GM18868 (cell line): ENCODE measurements around the gene WFDC5.
"Not testable (repeated sequence)": the region's sequence is repeated elsewhere in the genome, so short reads cannot be mapped to it uniquely, and the experiment has no call there.

Source experiments
- ATAC-seq: cut with Tn5 transposase; IDR thresholded peaks from one replicate; pipeline ENCODE4 v1.9.1; 2021; ENCODE audit warnings: mild to moderate bottlenecking, moderate library complexity; ENCODE audit not compliant: unreplicated experiment

The WFDC5 gene, protein sequence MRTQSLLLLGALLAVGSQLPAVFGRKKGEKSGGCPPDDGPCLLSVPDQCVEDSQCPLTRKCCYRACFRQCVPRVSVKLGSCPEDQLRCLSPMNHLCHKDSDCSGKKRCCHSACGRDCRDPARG

DNA sequence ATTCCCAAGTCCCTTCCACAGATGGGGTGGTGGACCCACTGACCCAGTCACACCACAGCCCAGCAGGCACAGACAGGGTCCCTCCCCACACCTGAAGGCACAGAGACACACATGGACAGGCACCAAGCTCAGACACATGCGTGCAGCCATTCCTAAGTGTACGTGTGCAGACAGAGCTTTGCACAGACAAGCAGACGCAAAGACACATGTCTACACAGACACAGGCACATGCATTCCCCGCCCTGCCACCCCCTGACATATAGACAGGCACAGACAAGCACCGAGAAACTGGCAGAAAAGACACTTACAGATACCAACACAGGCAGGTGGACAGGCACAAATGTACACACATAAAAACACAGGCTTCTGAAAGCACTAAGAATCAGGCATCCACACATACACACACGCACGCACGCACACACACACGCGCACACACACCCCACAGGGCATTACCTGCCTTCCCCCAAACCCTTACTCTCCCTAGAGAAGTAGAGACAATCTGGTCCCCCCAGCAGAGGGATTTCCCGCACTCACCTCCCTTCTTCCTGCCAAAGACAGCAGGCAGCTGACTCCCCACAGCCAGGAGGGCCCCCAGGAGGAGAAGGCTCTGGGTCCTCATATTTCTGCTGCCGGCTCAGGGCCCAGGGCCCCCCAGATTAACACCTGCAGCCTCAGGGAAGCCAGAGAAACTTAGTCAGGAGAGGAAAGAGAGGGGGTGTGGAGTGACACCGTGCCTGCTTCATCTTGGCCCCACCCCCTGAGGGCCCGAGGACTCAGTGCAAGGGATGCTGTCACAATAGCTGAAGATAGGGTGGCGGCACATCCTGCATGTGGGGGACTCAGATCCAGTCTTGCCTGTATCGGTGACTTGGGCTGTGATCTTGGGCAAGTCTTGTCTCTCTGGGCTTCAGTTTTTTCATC, at the start of gene WFDC5:
Gene WFDC5, minus strand, starts transcription at position 710 of the 921 bp plus-strand sequence. Its CDS starts 91 bp downstream, at position 619.
- ATAC-seq: no peak

DNA sequence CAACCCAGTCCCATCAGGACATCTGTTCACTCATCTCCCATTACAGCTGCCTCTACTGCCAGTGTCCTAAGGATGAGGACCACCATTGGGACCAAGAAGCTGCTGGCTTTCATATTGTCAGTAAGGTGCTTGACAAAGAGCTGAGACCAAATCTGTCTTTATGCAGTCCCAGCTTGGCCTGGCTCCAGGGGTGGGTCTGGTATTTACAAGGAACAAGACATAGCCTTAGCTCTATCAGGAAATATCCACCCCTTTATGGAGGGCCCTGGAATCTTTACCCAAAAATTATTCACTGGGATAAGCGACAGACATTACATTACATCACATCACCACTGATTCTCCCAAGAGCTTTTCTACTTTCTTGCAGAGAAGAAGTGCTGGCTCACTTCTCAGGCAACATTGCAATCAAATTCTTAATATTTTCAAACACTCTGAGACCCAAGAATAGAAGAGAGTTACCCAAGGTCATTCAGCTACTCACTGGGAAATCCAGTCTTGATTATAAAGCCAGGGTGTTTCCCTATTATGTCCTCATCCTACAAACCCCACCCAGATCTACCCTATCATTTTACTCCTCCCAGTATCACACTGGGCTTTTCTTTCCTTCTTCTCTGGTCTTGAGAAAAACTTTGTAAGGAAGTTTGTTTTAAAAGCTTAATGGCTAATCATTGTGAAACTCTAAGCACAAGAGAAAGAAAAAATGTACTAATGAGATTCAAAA, 48.3 kb upstream of the WFDC5 start:
- ATAC-seq: no peak

DNA sequence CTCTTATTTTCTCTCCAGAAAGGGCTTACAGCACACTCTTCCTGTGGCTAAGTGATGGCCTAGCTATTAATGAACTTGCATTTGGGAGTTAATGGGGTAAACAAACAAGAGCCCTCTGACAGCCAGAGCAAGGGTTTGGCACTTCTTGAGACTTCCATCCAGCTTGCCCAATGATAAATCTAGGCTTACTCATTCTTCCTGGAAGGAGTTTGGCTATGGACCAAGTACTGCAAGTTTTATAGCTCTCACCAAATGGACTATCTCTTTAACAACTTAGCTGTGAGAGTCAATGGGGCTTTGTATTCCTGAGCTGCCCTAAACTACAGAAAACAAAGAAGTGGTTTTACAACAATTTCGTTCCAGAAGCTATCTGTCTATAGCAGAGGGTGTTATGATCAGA, 43.0 kb upstream of the WFDC5 start:
- no peak for ATAC-seq

DNA sequence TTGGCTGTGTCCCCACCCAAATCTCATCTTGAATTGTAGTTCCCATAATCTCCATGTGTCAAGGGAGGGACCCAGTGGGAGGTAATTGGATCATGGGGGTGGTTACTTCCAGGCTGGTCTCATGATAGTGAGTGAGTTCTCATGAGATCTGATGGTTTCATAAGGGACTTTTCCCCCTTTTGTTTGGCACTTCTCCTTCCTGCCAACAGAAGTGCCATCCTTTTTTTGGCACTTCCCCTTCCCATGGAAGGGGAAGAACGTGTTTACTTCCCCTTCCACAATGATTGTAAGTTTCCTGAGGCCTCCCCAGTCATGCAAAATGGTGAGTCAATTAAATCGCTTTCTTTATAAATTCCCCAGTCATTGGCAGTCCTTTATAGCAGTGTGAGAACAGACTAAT, 41.7 kb upstream of the WFDC5 start:
- ATAC-seq: no peak

DNA sequence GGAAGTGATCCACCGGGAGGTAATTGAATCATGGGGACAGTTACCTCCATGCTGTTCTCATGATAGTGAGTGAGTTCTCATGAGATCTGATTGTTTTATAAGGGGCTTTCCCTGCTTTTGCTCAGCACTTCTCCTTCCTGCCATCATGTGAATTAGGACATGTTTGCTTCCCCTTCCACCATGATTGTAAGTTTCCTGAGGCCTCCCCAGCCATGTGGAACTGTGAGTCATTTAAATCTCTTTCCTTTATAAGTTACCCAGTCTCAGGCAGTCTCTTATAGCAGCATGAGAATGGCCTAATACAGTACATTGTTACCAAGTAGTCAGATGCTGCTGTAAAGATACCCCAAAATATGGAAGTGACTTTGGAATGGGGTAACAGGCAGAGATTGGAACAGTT, 39.8 kb upstream of the WFDC5 start:
- not testable (repeated sequence) for ATAC-seq

DNA sequence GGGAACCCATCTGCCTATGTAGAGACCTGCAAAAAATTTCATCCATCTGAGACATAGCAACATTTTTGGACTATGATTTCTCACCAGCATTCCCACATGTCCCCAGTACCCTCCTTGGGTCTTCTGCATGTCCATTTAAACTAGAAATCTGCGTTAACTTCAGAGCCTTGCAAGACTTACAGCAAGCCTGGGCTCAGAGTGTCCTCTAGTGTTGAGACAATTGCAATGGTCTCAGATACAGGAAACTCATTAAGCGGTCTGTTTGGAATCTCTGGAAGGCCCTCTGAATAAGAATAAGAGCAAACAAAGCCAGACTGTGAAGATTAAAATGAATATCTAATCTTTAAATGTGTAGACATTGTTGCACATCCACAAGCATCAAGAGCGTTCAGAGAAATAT, 39.2 kb upstream of the WFDC5 start:
- ATAC-seq: no peak

DNA sequence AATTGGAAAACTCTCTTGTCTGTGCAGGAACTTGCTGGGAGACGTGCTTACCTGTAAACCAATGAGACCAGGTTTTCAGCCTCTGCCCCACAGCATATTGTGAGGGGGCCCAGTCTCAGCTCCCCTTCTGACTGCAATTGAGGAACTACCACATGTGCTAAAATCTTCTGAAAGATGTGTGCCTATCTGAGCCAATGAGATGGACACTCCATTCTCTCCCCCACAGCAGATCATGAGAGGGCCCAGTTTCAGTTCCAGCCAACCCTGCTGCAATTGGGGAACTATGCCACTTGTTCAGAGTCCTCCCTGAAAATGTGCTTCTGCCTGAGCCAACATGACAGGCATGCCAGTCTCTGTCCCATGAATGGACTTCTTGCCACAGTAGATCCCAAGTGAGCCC, 38.8 kb upstream of the WFDC5 start:
- no peak for ATAC-seq

DNA sequence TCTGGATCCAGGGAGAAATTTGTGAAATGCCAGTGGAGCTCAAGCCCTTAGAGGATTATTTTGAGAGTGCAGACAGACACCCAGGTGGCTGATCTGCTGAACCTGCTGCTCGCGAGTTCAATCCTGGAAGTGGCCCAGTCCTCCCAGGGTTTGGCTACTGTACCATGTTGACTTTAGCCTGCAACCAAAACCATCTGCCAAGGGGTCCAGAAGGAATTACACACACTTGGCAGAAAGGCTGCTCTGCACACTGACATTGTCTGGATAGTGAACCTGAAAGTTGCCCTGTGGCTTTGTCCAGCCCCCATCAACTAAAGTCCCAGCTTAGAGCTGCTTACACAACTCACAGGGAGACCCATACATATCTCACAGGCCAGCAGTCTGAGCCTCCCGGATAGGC, 38.2 kb upstream of the WFDC5 start:
- ATAC-seq: no peak

DNA sequence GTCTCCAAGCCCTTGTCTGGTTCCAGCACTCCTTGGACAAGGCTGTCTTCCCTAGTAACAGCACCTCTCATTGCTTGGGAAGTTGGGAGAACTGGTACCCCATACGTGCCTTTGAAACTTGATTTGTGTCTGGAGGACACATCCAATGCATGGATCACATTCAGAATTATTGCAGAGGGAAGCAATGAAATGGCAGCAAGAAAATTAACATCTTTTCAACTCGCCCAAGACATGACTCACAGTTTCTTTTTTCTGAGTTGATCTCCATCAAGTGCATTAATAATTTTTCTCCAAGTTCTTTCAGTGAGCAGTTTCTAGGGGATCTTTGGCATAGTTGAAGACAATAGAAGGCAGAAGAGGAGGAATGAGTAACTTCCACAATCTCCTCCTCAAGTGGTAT, 37.4 kb upstream of the WFDC5 start:
- no peak for ATAC-seq

DNA sequence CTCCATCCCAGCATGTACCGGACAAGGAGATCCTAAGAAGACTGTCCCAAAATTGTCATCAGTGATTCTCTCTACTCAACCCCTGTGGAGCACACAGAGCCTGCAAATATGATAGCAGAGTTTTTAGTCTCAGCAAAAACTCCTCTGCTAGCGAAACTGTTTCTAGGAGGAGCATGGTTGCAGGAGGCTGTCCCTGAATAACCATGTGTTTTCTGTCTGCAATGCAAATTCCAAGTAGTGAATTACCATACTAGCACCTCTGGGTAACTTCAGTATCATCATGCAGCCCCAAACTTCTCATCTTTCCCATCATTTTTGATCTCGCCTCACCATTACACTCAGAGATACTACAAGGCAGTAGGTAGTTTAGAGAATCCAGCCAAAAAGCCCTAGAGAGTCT, 34.1 kb upstream of the WFDC5 start:
- no peak for ATAC-seq

DNA sequence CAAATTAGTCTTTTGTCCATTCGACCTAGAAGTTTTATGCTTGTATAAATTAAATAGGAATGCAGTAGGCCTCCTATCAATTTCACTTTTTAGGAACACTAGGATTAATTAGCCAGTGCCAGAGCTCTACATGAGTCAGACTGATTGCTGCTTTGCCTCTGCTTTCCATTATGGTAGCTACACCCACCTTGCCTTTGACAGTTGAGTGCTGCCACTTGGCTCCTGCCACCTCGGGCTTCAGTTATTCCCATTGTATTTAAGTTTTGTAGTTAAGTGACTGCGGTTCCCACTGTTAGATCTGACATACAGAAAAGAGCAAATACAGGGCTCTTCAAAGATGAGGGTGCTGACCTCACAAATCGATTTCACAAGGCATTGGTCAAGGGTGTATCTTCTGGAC, 25.9 kb upstream of the WFDC5 start:
- ATAC-seq: no peak

DNA sequence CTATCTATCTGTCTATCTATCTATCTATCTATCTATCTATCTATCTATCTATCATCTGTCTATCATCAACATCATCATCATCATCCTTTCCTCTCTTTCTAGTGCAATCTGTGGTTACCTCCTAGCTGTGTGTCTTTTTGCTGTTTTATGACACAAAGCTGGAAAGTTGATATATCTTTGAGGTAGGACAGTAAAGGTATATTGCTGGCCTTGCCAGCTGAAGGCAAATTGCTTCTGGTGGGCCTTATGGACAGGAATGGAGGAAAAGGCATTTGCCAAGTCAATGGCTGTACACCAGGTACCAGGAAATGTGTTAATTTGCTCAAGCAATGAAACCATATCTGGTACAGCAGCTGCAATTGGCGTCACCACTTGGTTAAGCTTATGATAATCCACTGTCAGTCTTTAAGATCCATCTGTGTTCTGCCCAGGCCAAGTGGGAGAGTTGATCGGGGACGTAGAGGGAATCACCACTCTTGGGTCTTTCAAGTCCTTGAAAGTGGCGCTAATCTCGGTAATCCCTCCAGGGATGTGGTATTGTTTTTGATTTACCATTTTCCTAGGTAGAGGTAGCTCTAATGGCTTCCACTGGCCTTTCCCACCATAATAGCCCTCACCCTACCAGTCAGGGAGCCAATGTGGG, 24.9 kb upstream of the WFDC5 start:
- ATAC-seq: not testable (repeated sequence)

DNA sequence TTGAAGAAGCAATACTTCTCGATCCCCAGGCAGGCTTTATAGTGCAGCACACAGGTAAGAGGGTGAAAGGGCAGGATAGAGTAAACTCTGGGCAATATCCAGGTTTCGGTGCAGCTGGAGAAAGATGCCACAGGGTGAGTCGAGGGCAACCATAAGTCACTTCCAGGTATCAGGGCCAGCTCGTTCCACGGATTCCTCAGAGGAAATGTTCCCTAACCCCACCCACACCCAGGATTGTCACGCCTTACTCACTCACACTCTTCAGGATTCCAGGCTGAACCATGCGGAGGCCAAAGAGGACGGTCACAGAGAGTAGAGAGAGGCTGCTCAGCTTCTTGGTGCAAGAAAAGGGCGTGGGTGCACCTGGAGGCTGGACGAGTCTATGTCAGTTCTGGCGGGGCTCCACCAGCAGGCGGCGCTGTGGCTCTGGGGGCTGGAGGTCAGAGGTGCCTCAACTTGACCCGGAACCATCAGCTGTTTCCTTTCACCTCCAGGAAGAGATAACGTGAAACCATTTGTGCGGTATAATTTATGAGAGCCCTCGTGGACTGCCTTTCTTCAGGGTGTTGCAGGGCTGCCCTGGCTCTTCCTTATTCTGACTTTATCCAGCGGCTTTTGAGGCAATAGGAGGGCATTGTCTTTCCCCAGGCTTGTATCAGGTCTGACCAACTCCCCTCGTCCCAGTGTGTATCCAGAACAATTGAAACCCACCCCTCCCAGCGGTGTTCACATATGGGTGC, 23.8 kb upstream of the WFDC5 start:
- no peak for ATAC-seq

DNA sequence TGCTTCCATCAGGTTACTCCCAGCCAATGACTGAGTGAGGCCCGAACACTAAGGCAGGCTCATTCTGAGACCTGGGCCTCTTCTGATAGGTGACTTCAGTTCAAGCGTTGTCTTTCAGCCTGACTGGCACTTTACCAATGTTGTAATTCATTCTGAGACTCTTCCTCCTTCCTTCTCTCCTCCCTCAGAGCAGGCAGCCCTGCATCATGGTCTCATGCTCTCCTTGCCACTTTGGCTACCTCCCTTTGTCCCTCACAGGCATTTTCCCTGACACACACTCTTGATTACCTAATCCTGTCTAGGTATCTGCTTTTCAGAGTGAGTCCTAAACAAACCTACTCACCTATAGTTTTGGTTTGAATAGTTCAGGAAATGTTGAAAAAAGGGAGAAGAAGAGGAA, 21.9 kb upstream of the WFDC5 start:
- ATAC-seq: no peak

DNA sequence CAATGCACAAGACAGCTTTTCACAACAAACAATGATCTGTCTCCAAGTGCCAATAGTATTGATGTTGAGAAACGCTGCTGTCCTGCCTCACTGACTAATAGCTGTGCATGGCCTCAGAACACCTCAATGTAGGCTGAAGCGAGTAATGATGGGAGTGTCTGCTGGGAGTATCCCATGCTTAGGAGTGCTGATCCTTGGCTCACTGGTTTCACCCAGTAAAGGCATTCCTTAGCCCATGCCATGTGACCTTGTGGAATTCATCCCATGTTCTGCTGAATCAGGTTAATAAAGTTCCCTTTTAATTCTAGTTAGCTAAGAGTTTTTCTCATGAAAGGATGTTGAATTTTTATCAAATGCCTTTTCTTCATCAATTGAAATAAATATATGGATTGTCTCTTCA, 13.1 kb upstream of the WFDC5 start:
- no peak for ATAC-seq

DNA sequence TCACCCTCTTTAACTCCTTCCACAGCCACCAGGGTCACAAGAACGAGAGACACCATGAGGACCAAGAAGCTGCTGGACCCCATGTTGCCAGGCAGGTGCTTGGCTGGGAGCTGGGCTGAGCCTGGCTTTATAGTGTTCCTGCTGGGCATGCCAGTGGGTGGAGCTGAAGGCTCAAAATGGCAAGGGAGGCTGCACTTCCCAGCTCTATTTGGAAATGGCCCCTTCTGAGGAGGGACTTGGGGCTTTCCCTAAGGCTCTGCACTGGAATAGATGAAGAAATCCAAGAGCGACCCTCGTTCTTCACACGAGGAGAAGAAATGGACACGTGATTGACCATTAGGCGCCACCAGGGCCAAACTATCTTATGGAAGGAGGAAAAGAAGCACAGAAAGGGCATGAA, 9.4 kb upstream of the WFDC5 start, which contains the start of gene WFDC12:
Gene WFDC12, minus strand, starts transcription at position 101 of the 400 bp plus-strand sequence. Its CDS starts 18 bp downstream, at position 83.
- no peak for ATAC-seq

DNA sequence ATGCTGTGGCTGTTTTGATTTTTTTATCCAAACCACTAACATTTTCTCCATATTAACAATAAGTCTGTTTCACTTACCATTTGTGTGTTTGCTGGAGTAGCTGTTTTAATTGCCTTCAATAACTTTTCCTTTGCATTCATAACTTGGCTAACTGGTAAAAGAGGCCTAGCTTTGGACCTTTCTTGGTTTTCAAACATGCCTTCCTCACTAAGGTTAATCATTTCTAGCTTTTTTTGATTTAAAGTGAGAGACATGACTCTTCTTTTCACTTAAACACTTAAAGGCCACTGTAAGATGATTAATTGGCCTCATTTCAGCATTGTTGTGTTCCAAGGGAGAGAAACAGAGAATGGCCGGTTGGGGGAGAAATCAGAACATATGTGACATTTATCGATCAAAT, 6.4 kb upstream of the WFDC5 start:
- ATAC-seq: no peak

DNA sequence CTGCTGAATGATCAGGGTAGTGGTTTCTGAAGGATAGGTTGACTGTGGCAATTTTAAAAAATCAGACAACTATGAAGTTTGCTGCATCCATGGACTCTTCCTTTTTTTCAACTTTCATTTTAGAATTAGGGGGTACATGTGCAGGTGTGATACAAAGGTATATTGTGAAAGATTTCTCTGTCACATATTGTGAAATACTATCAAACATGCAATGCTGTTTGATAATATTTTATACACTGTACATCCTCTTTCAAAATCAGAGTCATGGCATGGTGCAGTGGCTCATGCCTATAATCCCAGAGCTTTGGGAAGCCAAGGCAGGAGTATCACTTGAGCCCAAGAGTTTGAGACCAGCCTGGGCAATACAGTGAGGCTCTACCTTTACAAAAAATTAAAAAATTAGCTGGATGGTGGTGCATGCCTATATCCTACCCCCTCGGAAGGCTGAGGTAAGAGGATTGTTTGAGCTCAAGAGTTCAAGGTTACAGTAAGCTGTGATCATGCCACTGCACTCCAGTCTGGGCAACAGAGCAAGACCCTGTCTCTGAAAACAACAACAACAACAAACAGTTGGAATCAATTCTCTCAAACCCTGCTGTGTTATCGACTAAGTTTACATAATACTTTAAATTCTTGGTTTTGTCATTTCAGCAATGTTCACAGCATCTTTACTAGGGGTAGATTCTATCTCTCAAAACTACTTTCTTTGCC, 4.7 kb upstream of the WFDC5 start:
- no peak for ATAC-seq

DNA sequence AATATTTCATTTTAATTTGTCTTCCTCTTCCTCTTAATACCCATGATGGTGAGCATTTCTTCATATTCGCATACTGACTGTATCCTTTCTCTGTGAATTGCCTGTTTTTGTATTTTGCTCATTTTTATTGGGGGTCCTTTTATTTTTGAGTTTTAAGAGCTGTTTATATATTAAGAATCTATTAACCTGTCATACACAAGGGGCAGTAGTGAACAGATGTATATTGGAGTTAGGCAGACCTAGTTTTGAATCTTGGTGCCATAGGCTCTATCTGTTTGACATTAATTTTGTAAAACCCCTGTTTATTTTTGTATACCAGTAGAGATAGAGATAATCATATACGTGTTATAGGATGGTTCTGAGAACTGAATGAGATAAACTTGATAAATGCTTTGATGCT, 3.1 kb upstream of the WFDC5 start:
- no peak for ATAC-seq

DNA sequence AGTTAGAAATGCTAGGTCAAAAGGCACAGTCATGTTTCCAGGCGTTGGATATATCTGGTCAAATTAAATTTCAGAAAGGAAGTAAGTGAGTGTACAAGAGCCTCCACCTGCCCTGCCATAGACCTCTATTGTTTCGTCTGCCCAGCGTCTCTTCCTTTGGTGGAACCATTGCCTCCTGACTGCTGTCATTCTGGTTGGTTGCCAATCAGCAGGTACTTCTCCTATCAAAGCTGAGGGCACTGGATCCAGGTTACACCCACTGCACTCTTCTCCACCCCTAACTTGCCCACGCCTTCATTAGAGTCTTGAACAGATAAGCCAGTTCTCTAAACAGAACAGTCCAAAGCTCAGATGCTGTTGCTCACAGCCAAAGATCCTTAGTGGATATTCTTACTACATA, 2.6 kb upstream of the WFDC5 start:
- ATAC-seq: no peak
